GM18867 (cell line): Measurements from ENCODE around the gene UGT2B28.
"Not testable (repeated sequence)": the region's sequence is repeated elsewhere in the genome, so short reads cannot be mapped to it uniquely, and the experiment has no call there.

Source experiments
- ATAC-seq: cut with Tn5 transposase; IDR thresholded peaks from one replicate; pipeline ENCODE4 v1.9.1; 2021; ENCODE audit warnings: mild to moderate bottlenecking, moderate library complexity; ENCODE audit not compliant: unreplicated experiment

The UGT2B28 gene

DNA sequence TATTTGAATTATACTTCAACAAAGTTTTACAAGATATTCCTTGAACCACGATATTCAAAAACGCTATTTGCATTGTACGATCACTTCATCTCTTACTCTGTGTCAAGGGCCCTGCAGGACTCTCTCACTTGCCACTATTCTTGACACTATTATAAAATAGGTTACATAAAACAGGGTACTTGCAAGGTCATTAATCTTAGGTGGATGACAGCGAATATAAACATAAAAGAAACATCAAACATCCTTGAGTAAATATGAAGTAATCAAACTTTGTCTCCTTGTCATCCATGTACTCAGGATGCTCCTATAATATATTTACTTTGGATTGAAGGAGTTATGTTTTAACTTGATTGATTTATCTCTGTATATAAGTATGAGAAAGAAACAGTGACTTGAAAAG lies at the start of gene UGT2B28:
UGT2B28 (plus strand) TSS at position 395 of the 400 bp plus-strand sequence. CDS start 26 bp downstream, outside the sequence.
- not testable (repeated sequence) for ATAC-seq

DNA sequence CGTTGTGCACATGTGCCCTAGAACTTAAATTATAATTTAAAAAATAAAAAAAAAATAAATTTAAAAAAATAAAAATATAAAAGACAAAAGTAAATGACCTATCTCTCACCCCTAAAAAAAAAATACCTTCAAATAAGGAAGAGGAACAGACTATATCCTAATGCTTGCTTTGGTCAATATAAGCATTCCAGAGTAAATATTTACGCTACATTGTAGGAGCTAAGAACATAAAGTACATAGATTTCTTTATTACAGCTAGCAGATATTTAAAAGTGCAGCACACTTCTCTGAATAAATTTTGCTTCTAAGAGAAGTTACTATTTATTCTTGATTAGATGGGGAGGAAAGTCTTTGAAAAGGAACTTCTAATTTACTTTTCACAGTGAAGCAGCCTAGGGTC lies 41.2 kb upstream of the UGT2B28 start:
- ATAC-seq: no peak

DNA sequence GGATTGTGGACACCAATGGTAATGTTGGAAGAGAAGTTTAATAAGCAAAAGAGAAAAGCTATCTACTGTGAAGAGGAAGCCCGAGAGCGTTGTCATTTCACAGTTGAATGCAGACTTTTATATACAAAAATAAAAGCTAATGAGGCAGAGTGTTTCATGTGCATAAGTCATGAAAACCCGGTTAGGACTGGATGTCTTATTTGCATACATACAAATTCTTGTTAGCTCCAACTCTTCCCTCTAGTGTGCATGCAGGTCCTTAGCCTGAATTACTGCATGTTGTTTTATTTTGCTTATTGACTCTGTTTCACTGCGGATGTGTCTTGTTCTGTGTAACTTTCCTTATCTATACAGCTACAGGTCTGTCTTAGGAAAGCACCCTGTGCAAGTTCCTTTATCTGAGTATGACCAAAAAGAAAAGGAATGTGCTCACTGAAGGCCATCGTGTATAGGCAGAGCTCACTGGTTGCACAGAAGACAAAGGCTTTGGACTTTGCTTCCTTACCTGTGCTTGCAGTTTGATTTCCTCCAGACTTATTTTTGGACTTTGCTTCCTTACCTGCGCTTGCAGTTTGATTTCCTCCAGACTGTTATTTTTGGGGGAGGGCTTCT lies 40.6 kb upstream of the UGT2B28 start:
- no peak for ATAC-seq

DNA sequence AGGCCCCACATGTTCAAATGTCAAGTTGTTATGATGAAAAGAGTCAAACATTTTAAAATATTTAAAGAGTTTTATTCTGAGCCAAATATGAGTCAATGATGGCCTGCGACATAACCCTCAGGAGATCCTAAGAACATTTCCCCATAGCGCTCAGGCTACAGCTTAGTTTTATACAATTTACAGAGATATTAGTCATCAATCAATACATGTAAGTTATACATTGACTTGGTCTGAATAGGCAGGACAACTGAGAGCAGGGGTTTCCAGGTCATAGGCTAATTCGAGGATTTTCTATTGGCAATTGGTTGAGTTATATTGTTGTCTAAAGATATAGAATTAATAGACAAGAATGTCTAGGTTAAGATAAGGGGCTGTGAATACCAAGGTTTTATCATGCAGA lies 39.5 kb upstream of the UGT2B28 start:
- ATAC-seq: not testable (repeated sequence)

DNA sequence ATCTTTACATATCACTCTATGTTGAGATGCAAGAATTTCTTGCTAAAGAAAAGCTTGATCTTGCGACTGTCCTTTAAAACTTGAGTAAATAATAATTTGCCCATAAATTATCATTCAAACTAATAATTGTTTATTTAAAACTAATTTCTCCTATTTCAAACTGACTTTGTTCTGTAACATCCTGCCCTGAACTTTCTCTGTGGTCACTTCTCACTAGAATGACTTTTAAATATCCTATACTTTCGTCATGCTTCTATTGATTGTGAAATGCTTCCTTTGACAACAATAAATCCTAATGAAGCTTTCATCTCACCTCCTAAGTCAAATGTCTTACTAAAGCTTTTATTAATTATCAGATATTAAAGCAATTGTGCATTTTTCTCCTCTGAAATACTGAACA lies 38.5 kb upstream of the UGT2B28 start:
- not testable (repeated sequence) for ATAC-seq

DNA sequence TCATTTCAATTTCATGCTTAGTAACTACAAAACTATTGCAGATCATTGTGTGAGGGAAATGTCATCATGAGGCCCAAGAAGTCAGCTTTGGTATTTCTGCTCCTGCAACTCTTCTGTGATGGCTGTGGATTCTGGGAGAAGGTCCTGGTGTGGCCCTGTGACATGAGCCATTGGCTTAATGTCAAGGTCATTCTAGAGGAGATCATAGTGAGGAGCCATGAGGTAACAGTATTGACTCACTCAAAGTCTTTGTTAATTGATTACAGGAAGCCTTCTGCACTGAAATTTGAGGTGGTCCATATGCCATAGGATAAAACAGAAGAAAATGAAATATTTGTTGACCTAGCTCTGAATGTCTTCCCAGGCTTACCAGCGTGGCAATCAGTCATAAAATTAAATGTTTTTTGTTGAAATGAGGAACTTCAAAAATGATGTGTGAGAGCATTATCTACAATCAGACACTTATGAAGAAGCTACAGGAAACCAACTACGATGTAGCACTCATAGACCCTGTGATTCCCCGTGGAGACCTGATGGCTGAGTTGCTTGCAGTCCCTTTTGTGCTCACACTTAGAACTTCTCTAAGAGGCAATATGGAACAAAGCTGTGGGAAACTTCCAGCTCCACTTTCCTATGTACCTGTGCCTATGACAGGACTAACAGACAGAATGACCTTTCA lies 37.6 kb upstream of the UGT2B28 start:
- ATAC-seq: not testable (repeated sequence)

DNA sequence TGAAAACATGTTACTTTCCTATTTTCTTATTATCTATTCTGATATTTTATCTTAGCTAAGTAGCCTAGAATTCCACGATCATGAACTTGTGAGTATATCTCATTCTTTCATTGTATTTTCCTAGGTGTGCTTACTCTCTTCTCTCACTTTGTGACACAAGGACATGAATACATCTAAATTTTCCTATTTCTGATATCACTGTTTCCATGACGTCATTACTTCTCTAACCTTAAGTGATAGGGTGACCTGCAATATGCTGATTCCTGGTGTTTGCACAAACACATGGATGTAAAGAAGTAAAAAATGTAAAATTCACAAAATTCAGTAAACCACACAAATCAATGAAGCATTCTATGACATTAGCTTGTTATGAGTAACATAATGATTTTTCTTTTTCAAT lies 29.4 kb upstream of the UGT2B28 start:
- ATAC-seq: not testable (repeated sequence)

DNA sequence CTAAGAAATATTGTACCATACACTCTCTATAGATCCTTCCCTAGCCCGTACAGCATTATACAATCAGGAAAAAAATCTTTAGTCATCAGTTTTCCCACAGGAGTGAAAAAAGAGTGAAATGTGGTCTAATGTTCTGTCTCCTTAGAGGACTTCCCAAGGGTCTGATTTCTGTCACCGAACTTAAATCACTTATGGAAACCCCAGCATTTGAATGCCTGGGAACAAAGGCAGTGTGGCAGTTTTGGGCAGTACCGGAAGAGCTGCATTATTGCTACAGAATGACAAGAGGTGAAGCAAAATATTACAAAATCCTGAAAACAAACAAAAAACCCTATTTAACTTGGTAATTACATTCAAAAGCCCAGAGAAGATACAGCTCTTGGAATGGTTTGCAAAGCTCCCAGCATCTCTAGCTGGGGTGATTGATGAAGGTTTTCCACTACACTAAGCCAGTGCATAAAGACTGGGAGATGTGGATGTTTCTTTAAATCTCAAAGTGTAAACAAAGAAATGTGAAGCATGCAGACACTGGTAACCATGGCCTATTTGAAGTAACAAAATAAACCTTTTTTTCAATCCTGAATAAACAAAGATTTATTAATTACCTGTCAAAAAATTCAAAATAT lies 27.0 kb upstream of the UGT2B28 start:
- not testable (repeated sequence) for ATAC-seq

DNA sequence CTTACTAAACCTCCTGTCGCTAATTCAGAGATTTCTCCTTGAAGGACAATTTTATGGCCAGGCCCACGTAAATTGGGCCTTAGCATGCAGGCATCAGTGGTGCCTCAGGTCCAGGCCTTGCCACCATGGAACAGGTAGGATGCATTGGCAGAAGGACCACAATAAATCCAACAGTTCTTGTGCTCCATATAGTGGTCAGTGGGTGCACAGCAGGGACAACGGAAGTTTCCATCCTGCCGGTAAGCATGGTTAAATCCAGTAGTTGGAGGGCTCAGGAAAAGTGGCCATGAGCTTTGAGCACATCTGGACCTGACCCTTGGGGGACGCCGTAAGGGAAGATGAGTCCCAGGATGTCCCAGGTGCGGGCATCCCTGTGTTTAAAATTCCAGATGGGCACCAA lies 11.7 kb upstream of the UGT2B28 start:
- not testable (repeated sequence) for ATAC-seq

DNA sequence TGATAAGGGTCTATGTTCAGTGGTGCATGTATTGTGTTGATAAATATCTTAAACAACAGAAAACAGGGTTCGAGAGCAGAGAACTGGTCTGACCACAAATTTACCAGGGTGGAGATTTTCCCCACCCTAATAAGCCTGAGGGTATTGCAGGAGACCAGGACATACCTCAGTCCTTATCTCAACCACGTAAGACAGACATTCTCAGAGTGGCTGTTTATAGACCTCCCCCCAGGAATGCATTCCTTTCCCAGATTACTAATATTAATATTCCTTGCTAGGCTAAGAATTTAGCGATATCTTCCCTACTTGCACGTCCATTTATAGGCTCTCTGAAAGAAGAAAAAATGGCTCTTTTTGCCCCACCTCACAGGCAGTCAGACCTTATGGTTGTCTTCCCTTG lies 16.1 kb downstream of the UGT2B28 start:
- not testable (repeated sequence) for ATAC-seq

DNA sequence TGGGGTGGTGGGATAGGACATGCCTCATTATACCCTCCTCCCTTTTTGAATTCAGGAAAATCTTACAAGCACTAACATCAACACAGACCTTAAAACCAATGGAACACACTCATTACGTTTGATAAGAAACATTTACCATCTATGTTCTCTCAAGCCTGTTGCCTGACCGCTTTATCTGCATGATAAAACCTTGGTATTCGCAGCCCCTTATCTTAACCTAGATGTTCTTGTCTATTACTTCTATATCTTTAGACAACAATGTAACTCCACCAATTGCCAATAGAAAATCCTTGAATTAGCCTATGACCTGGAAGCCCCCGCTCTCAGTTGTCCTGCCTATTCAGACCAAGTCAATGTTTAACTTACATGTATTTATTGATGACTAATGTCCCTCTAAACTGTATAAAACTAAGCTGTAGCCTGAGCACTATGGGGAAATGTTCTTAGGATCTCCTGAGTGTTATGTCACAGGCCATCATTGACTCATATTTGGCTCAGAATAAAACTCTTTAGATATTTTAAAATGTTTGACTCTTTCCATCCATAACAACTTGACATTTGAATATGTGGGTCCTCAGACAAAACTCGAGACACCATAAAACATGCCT lies 28.3 kb downstream of the UGT2B28 start:
- not testable (repeated sequence) for ATAC-seq

DNA sequence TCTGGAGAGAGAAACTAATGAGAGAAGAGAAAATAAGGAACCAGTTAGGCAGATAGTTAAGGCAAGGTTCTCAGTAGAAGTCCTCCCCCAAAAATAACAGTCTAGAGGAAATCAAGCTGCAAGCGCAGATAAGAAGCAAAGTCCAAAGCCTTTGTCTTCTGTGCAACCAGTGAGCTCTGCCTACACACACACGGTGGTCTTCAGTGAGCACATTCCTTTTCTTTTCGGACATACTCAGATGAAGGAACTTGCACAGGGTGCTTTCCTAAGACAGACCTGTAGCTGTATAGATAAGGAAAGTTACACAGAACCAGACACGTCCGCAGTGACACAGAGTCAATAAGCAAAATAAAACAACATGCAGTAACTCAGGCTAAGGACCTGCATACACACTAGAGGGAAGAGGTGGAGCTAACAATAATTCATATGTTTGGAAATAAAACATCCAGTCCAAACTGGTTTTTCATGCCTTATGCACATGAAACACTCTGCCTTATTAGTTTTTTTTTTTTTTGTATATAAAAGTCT lies 29.3 kb downstream of the UGT2B28 start:
- ATAC-seq: not testable (repeated sequence)

DNA sequence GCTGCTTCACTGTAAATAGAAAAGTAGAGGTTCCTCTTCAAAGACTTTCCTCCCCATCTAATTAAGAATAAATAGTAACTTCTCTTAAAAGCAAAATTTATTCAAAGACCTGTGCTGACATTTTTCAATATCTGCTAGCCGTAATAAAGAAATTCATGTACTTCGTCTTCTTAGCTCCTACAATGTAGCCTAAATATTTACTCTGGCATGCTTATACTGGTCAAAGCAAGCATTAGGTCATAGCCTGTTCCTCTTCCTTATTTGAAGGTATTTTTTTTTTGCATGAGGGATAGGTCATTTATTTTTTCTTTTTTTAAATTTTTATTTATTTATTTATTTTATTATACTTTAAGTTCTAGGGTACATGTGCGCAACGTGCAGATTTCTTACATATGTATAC lies 30.0 kb downstream of the UGT2B28 start:
- ATAC-seq: not testable (repeated sequence)

DNA sequence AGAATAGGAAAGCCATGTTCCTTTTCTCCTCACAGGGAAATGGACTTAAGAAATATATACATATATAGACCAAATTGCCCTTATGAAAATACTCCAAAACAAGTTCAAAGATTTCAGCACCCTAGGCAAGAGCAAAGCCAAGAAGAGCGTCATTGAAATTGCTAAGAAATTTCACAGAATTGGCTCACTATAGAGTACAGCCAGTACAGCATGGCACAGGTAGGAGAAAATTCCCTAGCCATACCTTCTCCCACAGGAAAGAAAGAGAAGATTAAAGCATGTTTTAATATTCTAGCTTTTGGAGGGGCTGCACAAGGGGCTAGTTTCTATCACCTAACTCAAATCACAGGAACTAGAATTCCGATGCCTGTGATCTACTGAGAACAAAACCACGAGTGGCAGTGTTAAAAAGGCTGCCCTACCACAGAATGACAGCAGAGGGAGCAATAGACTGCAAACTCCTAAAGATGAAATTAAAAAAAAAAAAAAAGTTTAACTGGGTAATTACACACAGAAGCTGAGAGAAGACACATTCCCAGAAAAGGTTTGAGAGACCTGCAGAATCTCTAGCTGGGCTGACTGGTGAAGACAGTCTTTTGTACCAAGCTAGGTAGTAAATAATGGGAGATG lies 37.5 kb downstream of the UGT2B28 start:
- peak; percentile 72 for ATAC-seq

DNA sequence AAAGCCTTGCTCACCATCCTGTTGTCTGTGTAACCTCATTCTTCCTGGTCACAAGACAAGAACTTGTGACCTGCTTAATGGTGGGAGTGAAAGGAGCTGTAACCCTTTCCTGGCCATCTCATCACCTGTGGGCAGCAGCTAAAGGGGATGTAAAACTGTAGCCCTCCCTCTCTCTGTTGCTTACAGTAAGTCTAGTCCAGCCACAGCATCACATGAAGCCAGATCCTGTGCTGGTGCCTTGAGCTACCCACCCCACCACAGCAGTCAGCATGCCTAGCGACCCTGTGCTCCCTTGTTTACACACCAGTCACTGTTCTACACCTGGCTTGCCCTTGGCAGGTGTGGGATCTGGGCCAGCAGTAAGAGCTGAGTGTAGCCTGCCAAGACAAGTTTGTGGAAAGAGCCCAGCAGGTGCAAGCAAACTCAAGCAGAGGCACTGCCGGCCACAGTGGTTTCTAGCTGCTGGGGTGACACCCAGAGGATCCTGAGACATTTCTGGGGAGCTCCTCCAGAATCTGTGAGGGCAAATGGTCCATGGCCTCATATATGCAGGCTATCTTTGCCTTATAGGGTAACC lies 41.0 kb downstream of the UGT2B28 start:
- ATAC-seq: peak; percentile 35

DNA sequence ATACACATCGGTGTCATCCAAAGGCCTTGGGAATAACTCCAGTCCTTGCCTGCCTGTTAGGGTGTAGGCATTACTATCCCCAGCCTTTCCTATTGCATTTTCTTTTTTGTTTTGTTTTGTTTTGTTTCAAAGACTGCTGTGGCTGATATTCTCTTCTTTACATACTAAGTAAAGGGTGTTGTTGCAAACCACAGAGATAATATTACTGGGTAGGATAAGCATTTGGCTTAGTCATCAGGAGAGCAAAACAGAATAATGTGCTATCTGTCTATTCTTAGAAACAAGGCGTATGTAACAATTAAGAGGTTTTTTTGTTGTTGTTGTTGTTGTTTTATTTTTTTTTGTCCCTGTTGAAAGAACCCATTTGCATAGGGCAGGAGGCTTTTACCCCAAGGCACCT lies 41.8 kb downstream of the UGT2B28 start:
- ATAC-seq: peak; percentile 32

DNA sequence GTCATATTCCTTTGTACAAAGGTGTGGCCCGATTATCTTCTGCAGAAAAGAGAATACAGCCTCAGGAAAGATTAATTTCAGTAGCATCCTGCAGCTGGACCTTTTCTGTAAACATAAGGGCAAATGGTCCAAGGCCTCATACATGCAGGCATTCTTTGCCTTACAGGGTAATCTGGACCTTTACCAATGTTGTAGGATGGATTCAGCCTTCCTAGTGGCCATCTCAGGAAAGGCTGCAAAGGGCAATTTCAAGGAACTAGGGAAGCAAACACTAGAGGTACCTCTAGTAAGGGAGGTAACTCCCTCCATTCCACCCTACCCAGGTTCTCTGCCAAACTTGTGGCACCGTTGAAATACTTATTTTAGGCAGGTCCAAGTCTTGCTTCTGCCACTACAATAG lies 43.0 kb downstream of the UGT2B28 start:
- no peak for ATAC-seq

DNA sequence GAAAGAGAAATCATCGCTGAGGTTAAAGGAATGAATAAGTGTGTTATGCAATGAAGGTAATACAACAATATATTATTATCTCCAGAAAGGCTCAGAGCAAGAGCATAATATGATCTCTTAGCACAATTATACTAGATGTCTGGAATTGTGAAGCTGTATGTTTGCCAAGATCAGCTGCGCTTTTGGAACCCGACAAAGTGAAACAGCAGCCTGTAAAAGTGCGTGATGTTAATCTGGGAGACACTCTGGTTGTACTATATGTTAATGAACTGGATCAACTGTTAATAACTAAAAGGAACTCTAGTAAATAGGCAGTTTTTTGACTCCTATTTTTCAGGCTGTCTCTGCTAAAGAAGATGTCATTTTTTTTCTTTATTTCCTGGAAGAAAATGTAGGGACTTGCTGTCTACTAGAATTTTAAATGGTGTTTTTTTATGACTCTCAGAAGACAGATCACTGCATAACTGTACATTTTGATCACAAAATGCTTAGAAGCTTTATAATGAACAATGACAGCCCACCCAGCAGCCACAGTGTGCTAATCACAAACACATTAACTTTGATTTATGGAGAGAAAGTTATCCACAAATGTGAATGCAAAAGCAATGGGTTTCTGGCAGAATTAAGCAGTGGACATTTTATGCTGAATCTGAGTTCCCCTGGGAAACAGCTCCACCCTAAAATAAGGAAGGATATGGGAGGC lies 50.2 kb downstream of the UGT2B28 start:
- no peak for ATAC-seq

DNA sequence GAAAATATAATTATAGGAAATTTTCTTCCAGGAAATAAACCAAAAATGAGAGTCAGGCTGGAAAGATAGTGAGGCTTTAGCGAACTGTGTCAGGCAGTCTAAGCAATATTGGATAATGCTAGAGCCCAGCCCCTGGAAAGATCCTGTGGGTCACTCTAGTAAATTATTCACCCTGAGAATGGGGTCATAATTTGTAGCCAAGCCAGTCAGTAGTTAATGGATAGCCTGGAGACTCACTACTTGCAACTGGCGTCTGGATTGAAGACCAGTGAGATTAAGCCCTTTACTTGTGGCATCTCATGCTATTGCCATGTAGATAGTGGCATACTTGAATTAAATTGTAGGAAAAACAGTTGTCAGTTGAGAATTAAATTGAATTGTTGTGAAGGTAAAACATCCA lies 51.0 kb downstream of the UGT2B28 start:
- not testable (repeated sequence) for ATAC-seq

DNA sequence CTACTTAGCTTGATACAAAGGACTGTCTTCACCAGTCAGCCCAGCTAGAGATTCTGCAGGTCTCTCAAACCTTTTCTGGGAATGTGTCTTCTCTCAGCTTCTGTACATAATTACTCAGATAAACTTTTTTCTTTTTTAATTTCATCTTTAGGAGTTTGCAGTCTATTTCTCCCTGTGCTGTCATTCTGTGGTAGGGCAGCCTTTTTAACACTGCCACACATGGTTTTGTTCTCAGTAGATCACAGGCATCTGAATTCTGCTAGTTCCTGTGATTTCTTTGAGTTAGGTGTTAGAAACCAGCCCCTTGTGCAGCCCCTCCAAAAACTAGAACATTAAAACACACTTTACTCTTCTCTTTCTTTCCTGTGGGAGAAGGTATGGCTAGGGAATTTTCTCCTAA lies 55.2 kb downstream of the UGT2B28 start:
- ATAC-seq: not testable (repeated sequence)
